Liver (tissue), 9 donors: ENCODE measurements around the gene SLC29A3. TPM values are rescaled to one million over a fixed set of nuclear protein-coding genes. Genes with fewer than 3 reads are reported as not detected.

Experiments
- DNase-seq: peaks from one replicate; pipeline ENCODE4 v3.0.0-alpha.2; 2017; ENCODE audit warnings: low spot score
- H3K27ac ChIP-seq, 2 donors: one replicate each; pipeline ENCODE4 v1.7.0; 2013; ENCODE audit warnings: inconsistent platforms in 2 of 2, low read length in 2 of 2, control low read depth in 1 of 2, low read depth in 1 of 2, mild to moderate bottlenecking in 1 of 2
- H3K27me3 ChIP-seq, 4 donors: one replicate each; pipeline versions ENCODE4 v1.6.1 to v1.7.0; 2013; ENCODE audit warnings: low read length in 3 of 4, inconsistent platforms in 1 of 4, mild to moderate bottlenecking in 1 of 4, moderate library complexity in 1 of 4; ENCODE audit not compliant: control insufficient read depth in 4 of 4, insufficient read depth in 4 of 4
- H3K36me3 ChIP-seq, 4 donors: one replicate each; pipeline versions ENCODE4 v1.6.1 to v1.7.0; 2013; ENCODE audit warnings: low read length in 3 of 4, mild to moderate bottlenecking in 3 of 4, low read depth in 1 of 4, moderate library complexity in 1 of 4; ENCODE audit not compliant: control insufficient read depth in 4 of 4, insufficient read depth in 3 of 4
- H3K4me1 ChIP-seq, 4 donors: one replicate each; pipeline versions ENCODE4 v1.6.1 to v1.7.0; 2013; ENCODE audit warnings: low read length in 3 of 4, mild to moderate bottlenecking in 3 of 4, moderate library complexity in 1 of 4; ENCODE audit not compliant: control insufficient read depth in 4 of 4, insufficient read depth in 4 of 4
- H3K4me3 ChIP-seq, 3 donors: one replicate each; pipeline versions ENCODE4 v1.6.1 to v1.7.0; 2013; ENCODE audit warnings: low read length in 3 of 3, control low read depth in 1 of 3, low read depth in 1 of 3, mild to moderate bottlenecking in 1 of 3
- H3K9ac ChIP-seq, 2 donors: one replicate each; pipeline ENCODE4 v1.7.0; 2013; ENCODE audit warnings: low read length in 2 of 2, mild to moderate bottlenecking in 2 of 2, moderate library complexity in 2 of 2, control low read depth in 1 of 2, low read depth in 1 of 2
- H3K9me3 ChIP-seq, 4 donors: one replicate each; pipeline versions ENCODE4 v1.6.1 to v1.7.0; 2013; ENCODE audit warnings: low read length in 3 of 4; ENCODE audit not compliant: control insufficient read depth in 4 of 4
- CTCF ChIP-seq: fragments of 150-350 bp; IDR thresholded peaks from 2 replicates; pipeline ENCODE4 v1.5.1; 2017; ENCODE audit warnings: improper control_type of control experiment, low read depth, low read length; ENCODE audit not compliant: missing input control
- FOXA1 ChIP-seq: IDR thresholded peaks from 2 replicates; pipeline ENCODE4 v1.6.1; 2016; ENCODE audit warnings: antibody characterized with exemption
- GABPA ChIP-seq, 2 donors: IDR thresholded peaks in 1 of 2; conservative IDR thresholded peaks in 1 of 2; 2 replicates each; pipeline ENCODE4 v1.6.1; 2016; ENCODE audit warnings: antibody characterized with exemption in 2 of 2, mild to moderate bottlenecking in 1 of 2, moderate library complexity in 1 of 2
- REST ChIP-seq: IDR thresholded peaks from 2 replicates; pipeline ENCODE4 v1.6.1; 2016; ENCODE audit warnings: antibody characterized with exemption, mild to moderate bottlenecking
- RXRA ChIP-seq, 2 donors: IDR thresholded peaks; 2 replicates each; pipeline ENCODE4 v1.6.1; 2017 to 2018; ENCODE audit warnings: antibody characterized with exemption in 2 of 2, mild to moderate bottlenecking in 1 of 2
- SP1 ChIP-seq: IDR thresholded peaks from 2 replicates; pipeline ENCODE4 v1.6.1; 2018; ENCODE audit warnings: antibody characterized with exemption, mild to moderate bottlenecking
- YY1 ChIP-seq: IDR thresholded peaks from 2 replicates; pipeline ENCODE4 v1.6.1; 2016; ENCODE audit warnings: antibody characterized with exemption, mild to moderate bottlenecking
- ZBTB33 ChIP-seq: IDR thresholded peaks from 2 replicates; pipeline ENCODE4 v1.6.1; 2016; ENCODE audit warnings: antibody characterized with exemption
- WGBS: extraction: QIAGEN DNeasy Blood & Tissue Kit; methylation state at CpG from one replicate; pipeline ENCODE4 v1.1.7; 2013; 5-methylcytosine and 5-hydroxymethylcytosine counted together
- polyA plus RNA-seq, 2 donors: library from polyadenylated mRNA; stranded (reverse) in 1 of 2; unstranded in 1 of 2; fragments of 200-250 nt in 1 of 2; fragments of >200 nt in 1 of 2; fragmentation: Nextera tagmentation in 1 of 2; extraction: Ambion mirVana in 1 of 2; gene quantifications; one replicate each; pipeline versions ENCODE4 v1.2.1 to v1.2.3, GENCODE V29; 2013 to 2015
- total RNA-seq, 2 donors: library from RNA; depleted of rRNA; stranded (reverse); fragments of >200 nt; gene quantifications; one replicate each; pipeline ENCODE4 v1.2.3, GENCODE V29; 2014
- TF ChIP-seq, protein P1 (sequence below): IDR thresholded peaks from 2 replicates; pipeline ENCODE4 v1.6.1; 2016; ENCODE audit warnings: antibody characterized with exemption
- donor health status: healthy.
- donor health status: healthy.
- donor health status: healthy.
- donor health status: healthy.
- donor health status: healthy.

SLC29A3 gene
- total and polyA plus RNA-seq, 4 donors: 3.1 to 11.9 (median 5.3) TPM

- Histone ChIP-seq H3K4me1 (no peaks in the 10 kb centered on the region), H3K27ac (no peak overlapping the region), H3K9me3 (no peaks in the 10 kb centered on the region), H3K27me3 (no peaks in the 10 kb centered on the region), H3K9ac (no peak overlapping the region), H3K4me3 (no peak overlapping the region), H3K36me3 (no peaks in the 10 kb centered on the region)
- no peak for DNase-seq
- TF ChIP-seq, protein P1, sequence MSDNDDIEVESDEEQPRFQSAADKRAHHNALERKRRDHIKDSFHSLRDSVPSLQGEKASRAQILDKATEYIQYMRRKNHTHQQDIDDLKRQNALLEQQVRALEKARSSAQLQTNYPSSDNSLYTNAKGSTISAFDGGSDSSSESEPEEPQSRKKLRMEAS: no peak
- TF ChIP-seq CTCF (no peak), ZBTB33 (no peak), YY1 (no peak)
- WGBS: 92% methylated on average over 5 of the region's 5 CpGs
Measured at GRCh38 chr10:71388171-71388570, 69.1 kb downstream of the SLC29A3 start.

- DNase-seq: no peak
- no peaks in the 10 kb centered on the region for H3K27me3 ChIP-seq
- no peak overlapping the region for H3K9ac ChIP-seq
- WGBS: 89% methylated on average over 8 of the region's 8 CpGs
- TF ChIP-seq RXRA (IDR thresholded peaks at IDR 0.05) (no peak), GABPA (IDR thresholded peaks at IDR 0.05 in 1 of 2, conservative IDR thresholded peaks at IDR 0.05 in 1 of 2) (no peak), REST (no peak), FOXA1 (no peak), SP1 (no peak), CTCF (no peak)
- no peak overlapping the region for H3K27ac ChIP-seq
- H3K9me3 ChIP-seq: no peaks in the 10 kb centered on the region
- H3K4me3 ChIP-seq: no peak overlapping the region
- H3K36me3 ChIP-seq: no peaks in the 10 kb centered on the region
- no peaks in the 10 kb centered on the region for H3K4me1 ChIP-seq
Measured at GRCh38 chr10:71388583-71389310, 69.7 kb downstream of the SLC29A3 start.
